GM21423 (cell line): Measurements from ENCODE around the gene MAP7.
"Not testable (repeated sequence)": the region's sequence is repeated elsewhere in the genome, so short reads cannot be mapped to it uniquely, and the experiment has no call there.

Experiments
- ATAC-seq: cut with Tn5 transposase; IDR thresholded peaks from one replicate; pipeline ENCODE4 v1.9.1; 2021; ENCODE audit warnings: mild to moderate bottlenecking, moderate library complexity; ENCODE audit not compliant: unreplicated experiment

MAP7 gene

GRCh38 chr6:136510299-136510698 is 39.9 kb downstream of the MAP7 start:
- ATAC-seq = no peak

- ATAC-seq = no peak
Observed at GRCh38 chr6:136508725-136509392, 41.4 kb downstream of the MAP7 start.

GRCh38 chr6:136506124-136506799 is 44.0 kb downstream of the MAP7 start:
- no peak for ATAC-seq

- ATAC-seq = no peak
Observed at GRCh38 chr6:136503303-136504029, 46.8 kb downstream of the MAP7 start.

GRCh38 chr6:136502786-136503185 is 47.4 kb downstream of the MAP7 start:
- ATAC-seq = no peak

- no peak for ATAC-seq
Observed at GRCh38 chr6:136501514-136501913, 48.7 kb downstream of the MAP7 start.

- ATAC-seq = no peak
Observed at GRCh38 chr6:136501096-136501495, 49.1 kb downstream of the MAP7 start.

- ATAC-seq = no peak
Observed at GRCh38 chr6:136500414-136500813, 49.8 kb downstream of the MAP7 start.

GRCh38 chr6:136499370-136499769 is 50.9 kb downstream of the MAP7 start:
- ATAC-seq = no peak

- not testable (repeated sequence) for ATAC-seq
Observed at GRCh38 chr6:136496449-136496848, 53.8 kb downstream of the MAP7 start.

GRCh38 chr6:136494710-136495109 is 55.5 kb downstream of the MAP7 start:
- no peak for ATAC-seq

GRCh38 chr6:136494059-136494458 is 56.2 kb downstream of the MAP7 start:
- no peak for ATAC-seq

- ATAC-seq = no peak
Observed at GRCh38 chr6:136492409-136492808, 57.8 kb downstream of the MAP7 start.

GRCh38 chr6:136491754-136492153 is 58.5 kb downstream of the MAP7 start:
- ATAC-seq = no peak

GRCh38 chr6:136491251-136491650 is 59.0 kb downstream of the MAP7 start:
- ATAC-seq = no peak

GRCh38 chr6:136489689-136490033 is 60.6 kb downstream of the MAP7 start:
- not testable (repeated sequence) for ATAC-seq

GRCh38 chr6:136487759-136488425 is 62.3 kb downstream of the MAP7 start:
- ATAC-seq = no peak

GRCh38 chr6:136486357-136486756 is 63.9 kb downstream of the MAP7 start:
- no peak for ATAC-seq

- ATAC-seq = no peak
Observed at GRCh38 chr6:136483906-136484305, 66.3 kb downstream of the MAP7 start.

GRCh38 chr6:136483005-136483404 is 67.2 kb downstream of the MAP7 start:
- not testable (repeated sequence) for ATAC-seq

- no peak for ATAC-seq
Observed at GRCh38 chr6:136477548-136477947, 72.7 kb downstream of the MAP7 start.

- no peak for ATAC-seq
Observed at GRCh38 chr6:136475686-136476085, 74.5 kb downstream of the MAP7 start.
